GM12878 (cell line): Measurements from ENCODE around the gene KLHL30. TPM values are rescaled to one million over a fixed set of nuclear protein-coding genes. Genes with fewer than 3 reads are reported as not detected.

Experiments
- ATAC-seq: fragments of 200-7000 bp; cut with Tn5 transposase; 3 replicates; pipeline ENCODE4 v1.9.1; 2020; ENCODE audit warnings: mild to moderate bottlenecking, moderate library complexity
- BruUV-seq: library from RNA; stranded (reverse); fragments of 400-500 nt; replicated peaks from 2 replicates; lab custom pipeline; 2021; lab: Mats Ljungman, UMichigan
- CTCF ChIA-PET: fragments of 300-600 bp; sonication (Branson Sonifier 250); formaldehyde crosslinking; extraction: SDS; loops from one replicate; lab custom pipeline; 2021; ENCODE audit warnings: inconsistent platforms; lab: Yijun Ruan, JAX
- POLR2A ChIA-PET: fragments of 350-600 bp; formaldehyde crosslinking; extraction: SDS; loops from one replicate; lab custom pipeline; 2021; ENCODE audit warnings: inconsistent platforms; lab: Charles Lee
- RAD21 ChIA-PET: fragments of 300-600 bp; sonication (Branson Sonifier 250); formaldehyde crosslinking; loops from one replicate; lab custom pipeline; 2023; ENCODE audit warnings: antibody characterized with exemption; ENCODE audit not compliant: unreplicated experiment; lab: Charles Lee
- SMC1A ChIA-PET: fragments of 300-600 bp; sonication (Branson Sonifier 250); formaldehyde crosslinking; loops from one replicate; lab custom pipeline; 2023; ENCODE audit not compliant: unreplicated experiment, uncharacterized antibody; lab: Charles Lee
- DNase-seq: peaks from one replicate; pipeline ENCODE4 v3.0.0-alpha.2; 2011; ENCODE audit warnings: low read depth, low spot score
- FAIRE-seq: peaks from 3 replicates; lab custom pipeline; 2011; peaks lifted over from hg19 to GRCh38; lab: Jason Lieb, UNC
- H2AFZ ChIP-seq: 2 replicates; pipeline ENCODE4 v1.6.0; 2011; ENCODE audit warnings: low read depth, low read length, control low read depth; ENCODE audit not compliant: control insufficient read depth
- H3K27ac ChIP-seq: 2 replicates; pipeline ENCODE4 v1.5.1; 2011; ENCODE audit warnings: control low read depth; ENCODE audit not compliant: control insufficient read depth, insufficient read depth
- H3K27me3 ChIP-seq, 2 experiments: replicated peaks in 1 of 2; 2 replicates each; pipeline versions ENCODE4 v1.6.0 to v1.6.1; 2011; ENCODE audit warnings: low read length in 1 of 2; ENCODE audit not compliant: control insufficient read depth in 2 of 2, insufficient read depth in 2 of 2
- H3K36me3 ChIP-seq, 2 experiments: 2 replicates each; pipeline ENCODE4 v1.5.1; 2011; ENCODE audit warnings: low read length in 1 of 2; ENCODE audit not compliant: control insufficient read depth in 2 of 2, insufficient read depth in 2 of 2
- H3K4me1 ChIP-seq: 2 replicates; pipeline ENCODE4 v1.6.1; 2011; ENCODE audit warnings: mild to moderate bottlenecking, low read length, moderate library complexity, mixed read lengths; ENCODE audit not compliant: control insufficient read depth, insufficient read depth
- H3K4me2 ChIP-seq: 2 replicates; pipeline ENCODE4 v1.6.0; 2011; ENCODE audit warnings: control low read depth; ENCODE audit not compliant: control insufficient read depth, insufficient read depth
- H3K4me3 ChIP-seq: fragments of 200-600 bp; sonication (generic); 2 replicates; pipeline ENCODE4 v1.5.1; 2016
- H3K79me2 ChIP-seq: 2 replicates; pipeline ENCODE4 v1.6.0; 2011; ENCODE audit warnings: low read length; ENCODE audit not compliant: control insufficient read depth, insufficient read depth
- H3K9ac ChIP-seq: 2 replicates; pipeline ENCODE4 v1.8.0; 2011; ENCODE audit warnings: low read length, control low read depth, mixed read lengths; ENCODE audit not compliant: control insufficient read depth, insufficient read depth
- H3K9me3 ChIP-seq: replicated peaks from 3 replicates; pipeline ENCODE4 v1.5.1; 2011; ENCODE audit warnings: mild to moderate bottlenecking, low read length; ENCODE audit not compliant: control insufficient read depth, insufficient read depth
- H4K20me1 ChIP-seq: 2 replicates; pipeline ENCODE4 v1.6.0; 2011; ENCODE audit not compliant: control insufficient read depth, insufficient read depth
- MYC ChIP-seq: IDR thresholded peaks from 2 replicates; pipeline ENCODE4 v1.6.1; 2011; ENCODE audit warnings: mild to moderate bottlenecking, low read length, moderate library complexity, inconsistent platforms; ENCODE audit not compliant: insufficient read depth, insufficient replicate concordance, insufficient read length, severe bottlenecking
- WGBS: methylation state at CpG from one replicate; pipeline ENCODE4 v1.1.6; 2016; ENCODE audit warnings: low lambda C conversion rate; ENCODE audit not compliant: insufficient replicate concordance, insufficient coverage; ENCODE audit errors: missing lambda C conversion rate; 5-methylcytosine and 5-hydroxymethylcytosine counted together
- in situ Hi-C: fragments of 300-500 bp; cut with MboI; formaldehyde crosslinking; loops from 9 replicates; pipeline ENCODE4 v1.14.3; 2018; ENCODE audit warnings: mixed read lengths
- intact Hi-C: fragments of 100-400 bp; cut with micrococcal nuclease; formaldehyde crosslinking; loops from one replicate; pipeline ENCODE4 v1.14.2; 2022; ENCODE audit not compliant: unreplicated experiment
- polyA plus RNA-seq, 11 experiments: library from polyadenylated mRNA; depleted of rRNA in 4 of 11; unstranded in 6 of 11; stranded (reverse) in 5 of 11; fragments of >200 nt; fragmentation: Nextera tagmentation in 4 of 11; fragmentation: Illumina TruSeq in 1 of 11; extraction: Ambion mirVana in 4 of 11; extraction: Trizol in 1 of 11; gene quantifications; 1 replicate in 1 of 11; 2 replicates in 10 of 11; pipeline versions ENCODE4 v1.2.1 to v1.2.3, GENCODE V29; 2011 to 2016; ENCODE audit warnings: inconsistent platforms in 2 of 11, missing spikeins in 2 of 11, low read depth in 1 of 11
- total RNA-seq, 4 experiments: library from RNA; depleted of rRNA in 3 of 4; stranded (reverse); fragments of >200 nt in 3 of 4; fragmentation: Illumina TruSeq in 1 of 4; extraction: Trizol in 1 of 4; gene quantifications; 2 replicates each; pipeline versions ENCODE4 v1.2.1 to v1.2.3, GENCODE V29; 2013 to 2021
- TF ChIP-seq, protein P1 (sequence below), 3 experiments: IDR thresholded peaks in 2 of 3; conservative IDR thresholded peaks in 1 of 3; 2 replicates each; pipeline ENCODE4 v1.5.1; 2011; ENCODE audit warnings: low read depth in 3 of 3, low read length in 3 of 3, mild to moderate bottlenecking in 3 of 3, control low read depth in 2 of 3, moderate library complexity in 2 of 3, inconsistent platforms in 1 of 3, mixed read lengths in 1 of 3; ENCODE audit not compliant: control insufficient read depth in 2 of 3, insufficient read depth in 1 of 3; ENCODE audit errors: extremely low read depth in 1 of 3

Gene KLHL30
- total and polyA plus RNA-seq, 10 of the 15 experiments (the other 5 are each of a cell fraction or from before 2014, with no cell fraction given): 0.03 TPM; not detected in 9

DNA sequence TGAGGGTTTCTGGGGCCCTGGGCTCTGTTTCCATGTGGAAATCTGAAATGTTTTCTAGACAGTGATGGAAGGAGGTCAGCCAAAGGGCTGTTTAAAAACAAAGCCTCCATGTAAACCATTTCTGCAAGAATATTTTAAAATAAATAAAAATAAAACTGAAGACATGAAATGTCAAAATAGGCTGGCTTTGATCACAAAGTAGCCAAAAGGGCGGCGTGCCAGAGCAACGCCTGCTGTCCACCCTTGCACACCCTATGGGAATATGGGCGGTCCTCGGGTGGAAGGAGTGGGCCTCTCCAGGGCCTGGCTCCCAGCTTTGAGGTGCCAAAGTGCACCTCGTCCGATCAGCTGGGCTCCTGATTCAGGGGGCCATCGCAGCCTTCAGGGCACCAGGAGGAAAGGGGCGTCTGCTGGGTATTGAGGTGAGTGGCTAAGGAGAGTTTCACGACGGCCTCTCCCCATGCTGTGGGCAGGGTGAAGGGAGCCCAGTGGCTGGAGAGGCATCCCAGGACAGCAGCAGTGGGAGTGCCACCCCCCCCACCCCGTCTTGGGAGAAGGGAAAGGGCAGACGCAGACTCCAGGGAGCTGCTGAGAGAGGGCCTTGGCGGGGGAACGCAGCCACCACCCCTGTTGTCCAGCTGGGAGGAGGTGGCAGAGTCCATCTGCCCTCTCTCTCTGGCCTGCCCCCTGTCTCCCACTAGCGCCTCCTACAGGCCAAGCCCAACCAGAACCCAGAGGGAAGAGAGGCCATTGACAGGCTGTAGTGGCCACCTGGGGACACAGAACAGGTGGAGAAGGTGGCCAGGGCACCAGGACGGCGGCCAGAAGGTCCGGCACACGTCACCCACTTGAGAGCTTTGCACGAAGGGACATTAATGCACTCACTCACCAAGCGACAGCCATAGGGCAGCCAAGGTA lies 14.6 kb downstream of the KLHL30 start:
- Histone ChIP-seq H2AFZ (no peak overlapping the region), H3K79me2 (no peaks in the 10 kb centered on the region), H3K27me3 (no peaks in the 10 kb centered on the region), H4K20me1 (no peaks in the 10 kb centered on the region), H3K9me3 (no peaks in the 10 kb centered on the region), H3K9ac (no peak overlapping the region), H3K36me3 (no peaks in the 10 kb centered on the region), H3K27ac (no peak overlapping the region), H3K4me3 (no peak overlapping the region), H3K4me1 (no peaks in the 10 kb centered on the region), H3K4me2 (no peak overlapping the region)
- DNase-seq (no peak), ATAC-seq (no peak), FAIRE-seq (no peak)
- BruUV-seq: no TSS peak
- 45% methylated on average over 21 of the region's 22 CpGs for WGBS
- TF ChIP-seq MYC: no peak
- TF ChIP-seq, protein P1, sequence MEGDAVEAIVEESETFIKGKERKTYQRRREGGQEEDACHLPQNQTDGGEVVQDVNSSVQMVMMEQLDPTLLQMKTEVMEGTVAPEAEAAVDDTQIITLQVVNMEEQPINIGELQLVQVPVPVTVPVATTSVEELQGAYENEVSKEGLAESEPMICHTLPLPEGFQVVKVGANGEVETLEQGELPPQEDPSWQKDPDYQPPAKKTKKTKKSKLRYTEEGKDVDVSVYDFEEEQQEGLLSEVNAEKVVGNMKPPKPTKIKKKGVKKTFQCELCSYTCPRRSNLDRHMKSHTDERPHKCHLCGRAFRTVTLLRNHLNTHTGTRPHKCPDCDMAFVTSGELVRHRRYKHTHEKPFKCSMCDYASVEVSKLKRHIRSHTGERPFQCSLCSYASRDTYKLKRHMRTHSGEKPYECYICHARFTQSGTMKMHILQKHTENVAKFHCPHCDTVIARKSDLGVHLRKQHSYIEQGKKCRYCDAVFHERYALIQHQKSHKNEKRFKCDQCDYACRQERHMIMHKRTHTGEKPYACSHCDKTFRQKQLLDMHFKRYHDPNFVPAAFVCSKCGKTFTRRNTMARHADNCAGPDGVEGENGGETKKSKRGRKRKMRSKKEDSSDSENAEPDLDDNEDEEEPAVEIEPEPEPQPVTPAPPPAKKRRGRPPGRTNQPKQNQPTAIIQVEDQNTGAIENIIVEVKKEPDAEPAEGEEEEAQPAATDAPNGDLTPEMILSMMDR (IDR thresholded peaks at IDR 0.05 in 2 of 3, conservative IDR thresholded peaks at IDR 0.05 in 1 of 3; ENCODE audit: control insufficient read depth in 2 of 3, extremely low read depth in 1 of 3, insufficient read depth in 1 of 3, low read depth in 3 of 3, low read length in 3 of 3): peak in 2 of 3 experiments; percentile 14 to 26; a peak in 1 of 6 replicates
- ChIA-PET SMC1A (no interaction called here), RAD21 (no interaction called here), POLR2A (no interaction called here), CTCF (interaction anchor here (1.6 kb wide), 1 partner anchor 14 kb away, joined by 4 read pairs; no protein-coding TSS in a partner anchor)
- intact Hi-C loops: no loop called here
- in situ Hi-C loops: no loop called here
